Esophagus muscularis mucosa (tissue), 4 donors: ENCODE measurements around the gene NAT14. TPM values are rescaled to one million over a fixed set of nuclear protein-coding genes. Genes with fewer than 3 reads are reported as not detected.

Source experiments
- DNase-seq: peaks from one replicate; pipeline ENCODE4 v3.0.0-alpha.2; 2017; ENCODE audit errors: extremely low spot score
- H3K27ac ChIP-seq, 4 donors: fragments of 200-600 bp; sonication (generic); replicated peaks in 1 of 4; 1 replicate in 3 of 4; 2 replicates in 1 of 4; pipeline ENCODE4 v1.5.1; 2016 to 2019; ENCODE audit warnings: mild to moderate bottlenecking in 1 of 4
- H3K27me3 ChIP-seq, 4 donors: fragments of 200-600 bp; sonication (generic); one replicate each; pipeline versions ENCODE4 v1.5.1 to v1.6.0; 2016 to 2019
- H3K36me3 ChIP-seq, 4 donors: fragments of 200-600 bp; sonication (generic); one replicate each; pipeline ENCODE4 v1.5.1; 2016 to 2019
- H3K4me1 ChIP-seq, 4 donors: fragments of 200-600 bp; sonication (generic); one replicate each; pipeline ENCODE4 v1.5.1; 2016 to 2019
- H3K4me3 ChIP-seq, 4 donors: fragments of 200-600 bp; sonication (generic); 1 replicate in 2 of 4; 2 replicates in 2 of 4; pipeline ENCODE4 v1.5.1; 2016 to 2019; ENCODE audit warnings: mild to moderate bottlenecking in 4 of 4, moderate library complexity in 1 of 4
- H3K9me3 ChIP-seq, 4 donors: fragments of 200-600 bp; sonication (generic); 1 replicate in 3 of 4; 2 replicates in 1 of 4; pipeline ENCODE4 v1.5.1; 2016 to 2019
- CTCF ChIP-seq, 3 experiments: fragments of 200-600 bp in 2 of 3; fragments of 450-650 bp in 1 of 3; sonication (generic) in 2 of 3; IDR thresholded peaks; one replicate each; pipeline ENCODE4 v1.5.1; 2017 to 2019; ENCODE audit warnings: antibody characterized with exemption in 3 of 3, mild to moderate bottlenecking in 2 of 3, moderate library complexity in 1 of 3
- EP300 ChIP-seq: sonication (generic); formaldehyde crosslinking; IDR thresholded peaks from one replicate; pipeline ENCODE4 v1.6.1; 2017; ENCODE audit warnings: antibody characterized with exemption
- POLR2A ChIP-seq: fragments of 450-650 bp; IDR thresholded peaks from one replicate; pipeline ENCODE4 v1.6.1; 2017; ENCODE audit warnings: antibody characterized with exemption, moderate library complexity, mild to moderate bottlenecking, low read depth
- POLR2AphosphoS5 ChIP-seq, 2 donors: sonication (generic); formaldehyde crosslinking; IDR thresholded peaks; one replicate each; pipeline ENCODE4 v1.6.1; 2017; ENCODE audit warnings: antibody characterized with exemption in 2 of 2
- WGBS: methylation state at CpG from one replicate; pipeline ENCODE4 v1.1.5; 2018; 5-methylcytosine and 5-hydroxymethylcytosine counted together
- intact Hi-C: fragments of 100-400 bp; cut with DNase I; formaldehyde crosslinking; loops from one replicate; pipeline ENCODE4 v1.15.1; 2023
- total RNA-seq, 4 donors: library from RNA; depleted of rRNA; stranded (reverse); fragments of >200 nt; gene quantifications; one replicate each; pipeline versions ENCODE4 v1.1.0 to v1.2.1, GENCODE V29; 2016

NAT14 gene
- total RNA-seq, 4 donors from 2014 or later = 5.8 to 14.2 (median 10.2) TPM

GRCh38 chr19:55478364-55478763, 6.6 kb upstream of the NAT14 start:
- H3K36me3 ChIP-seq = peaks cover 18 to 27% (median 24%) of the 10 kb centered on the region in 4 donors
- no peak for DNase-seq
- H3K27ac ChIP-seq = no peak overlapping the region
- TF ChIP-seq CTCF (IDR thresholded peaks at IDR 0.05) = no peak
- no peak for TF ChIP-seq POLR2A
- no peak for TF ChIP-seq POLR2AphosphoS5 (IDR thresholded peaks at IDR 0.05)
- no peaks in the 10 kb centered on the region for H3K27me3 ChIP-seq
- no peaks in the 10 kb centered on the region for H3K9me3 ChIP-seq
- no peak overlapping the region for H3K4me3 ChIP-seq
- peaks cover 23 to 33% (median 26%) of the 10 kb centered on the region in 4 donors for H3K4me1 ChIP-seq
- intact Hi-C loops = no loop called here
- WGBS = 88% methylated on average over 12 of the region's 12 CpGs

GRCh38 chr19:55479045-55479444, 5.9 kb upstream of the NAT14 start:
- Histone ChIP-seq H3K4me1 (peaks cover 29 to 39% (median 32%) of the 10 kb centered on the region in 4 donors), H3K36me3 (peaks cover 18 to 33% (median 27%) of the 10 kb centered on the region in 4 donors), H3K9me3 (no peaks in the 10 kb centered on the region), H3K27ac (no peak overlapping the region), H3K4me3 (no peak overlapping the region), H3K27me3 (no peaks in the 10 kb centered on the region)
- WGBS = 86% methylated on average over 17 of the region's 17 CpGs
- intact Hi-C loops = no loop called here
- no peak for DNase-seq
- TF ChIP-seq POLR2AphosphoS5 (IDR thresholded peaks at IDR 0.05) (no peak), POLR2A (no peak), EP300 (no peak), CTCF (IDR thresholded peaks at IDR 0.05) (no peak)

DNA sequence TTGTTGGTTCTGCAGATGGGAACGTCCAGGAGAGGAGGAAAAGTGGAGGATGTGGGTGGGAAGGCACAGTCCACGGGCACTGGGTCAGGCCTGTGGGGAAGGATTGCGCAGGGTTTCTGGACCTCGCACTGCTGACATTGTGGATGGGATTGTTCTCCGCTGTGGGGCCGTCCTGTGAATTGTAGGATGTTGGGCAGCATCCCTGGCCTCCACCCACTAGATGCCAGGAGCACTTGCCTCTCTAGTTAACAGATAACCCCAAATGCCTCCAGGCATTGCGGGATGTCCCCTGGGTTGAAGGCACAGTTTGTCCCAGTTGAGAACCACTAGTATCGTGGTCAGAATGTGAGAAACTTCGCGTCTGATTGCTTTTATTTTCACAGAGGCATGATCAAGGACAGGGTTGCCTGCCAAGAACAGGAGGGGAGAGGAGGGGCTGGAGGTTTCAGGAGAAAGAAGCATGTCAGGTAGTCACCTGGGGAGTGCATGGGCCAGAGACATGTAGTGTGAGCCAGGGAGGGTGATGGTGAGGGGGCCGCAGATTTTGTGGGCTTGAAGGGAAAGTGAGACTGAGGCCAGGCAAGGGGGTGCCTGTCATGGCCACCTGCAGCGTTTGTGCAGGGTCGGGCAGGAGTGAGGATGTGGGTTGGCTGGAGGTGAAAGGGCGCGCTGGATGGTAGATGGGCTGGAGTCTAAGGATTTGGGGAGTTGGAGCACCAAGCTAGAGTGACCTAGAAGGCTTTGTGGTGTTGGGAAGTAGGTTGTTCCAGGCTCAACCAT, 5.3 kb upstream of the NAT14 start:
- intact Hi-C loops = no loop called here
- WGBS = 78% methylated on average over 15 of the region's 15 CpGs
- H3K4me3 ChIP-seq = no peak overlapping the region
- H3K36me3 ChIP-seq = peaks cover 18 to 33% (median 27%) of the 10 kb centered on the region in 4 donors
- no peaks in the 10 kb centered on the region for H3K27me3 ChIP-seq
- no peak for DNase-seq
- no peak overlapping the region for H3K27ac ChIP-seq
- H3K4me1 ChIP-seq = peaks cover 35 to 45% (median 38%) of the 10 kb centered on the region in 4 donors
- no peak for TF ChIP-seq CTCF (IDR thresholded peaks at IDR 0.05)
- no peak for TF ChIP-seq EP300
- TF ChIP-seq POLR2A = no peak
- TF ChIP-seq POLR2AphosphoS5 (IDR thresholded peaks at IDR 0.05) = no peak
- no peaks in the 10 kb centered on the region for H3K9me3 ChIP-seq

DNA sequence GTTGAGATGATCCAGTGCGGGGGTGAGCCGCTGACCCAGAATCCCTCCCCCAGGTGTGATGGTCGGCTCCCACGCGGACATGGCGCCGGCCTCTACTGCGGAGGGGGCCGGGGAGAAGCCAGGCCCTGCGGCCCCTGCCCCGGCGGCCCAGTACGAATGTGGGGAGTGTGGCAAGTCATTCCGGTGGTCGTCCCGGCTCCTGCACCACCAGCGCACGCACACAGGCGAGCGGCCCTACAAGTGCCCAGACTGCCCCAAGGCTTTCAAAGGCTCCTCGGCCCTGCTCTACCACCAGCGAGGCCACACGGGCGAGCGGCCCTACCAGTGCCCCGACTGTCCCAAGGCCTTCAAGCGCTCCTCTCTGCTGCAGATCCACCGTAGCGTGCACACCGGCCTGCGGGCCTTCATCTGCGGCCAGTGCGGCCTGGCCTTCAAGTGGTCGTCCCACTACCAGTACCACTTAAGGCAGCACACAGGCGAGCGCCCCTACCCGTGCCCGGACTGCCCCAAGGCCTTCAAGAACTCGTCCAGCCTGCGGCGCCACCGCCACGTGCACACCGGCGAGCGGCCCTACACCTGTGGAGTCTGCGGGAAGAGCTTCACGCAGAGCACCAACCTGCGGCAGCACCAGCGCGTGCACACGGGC, 3.7 kb upstream of the NAT14 start:
- intact Hi-C loops = no loop called here
- TF ChIP-seq EP300 (no peak), CTCF (IDR thresholded peaks at IDR 0.05) (no peak), POLR2AphosphoS5 (IDR thresholded peaks at IDR 0.05) (no peak), POLR2A (no peak)
- Histone ChIP-seq H3K4me3 (no peak overlapping the region), H3K27ac (no peak overlapping the region), H3K36me3 (peaks cover 18 to 33% (median 27%) of the 10 kb centered on the region in 4 donors), H3K27me3 (no peaks in the 10 kb centered on the region), H3K9me3 (no peaks in the 10 kb centered on the region), H3K4me1 (peaks cover 44 to 54% (median 47%) of the 10 kb centered on the region in 4 donors)
- DNase-seq = no peak
- 96% methylated on average over 41 of the region's 52 CpGs for WGBS
